SH-SY5Y (cell line): ENCODE measurements around the gene RUNDC3A.

Source experiments
- GATA2 ChIP-seq: IDR thresholded peaks from 2 replicates; pipeline ENCODE4 v1.6.1; 2011; ENCODE audit warnings: mild to moderate bottlenecking, low read depth, low read length
- GATA3 ChIP-seq: IDR thresholded peaks from 2 replicates; pipeline ENCODE4 v1.6.1; 2011; ENCODE audit warnings: low read depth, mild to moderate bottlenecking, low read length, moderate library complexity

GRCh38 chr17:44315760-44316731, 7.6 kb downstream of the RUNDC3A start:
- no peak for TF ChIP-seq GATA2
- TF ChIP-seq GATA3 = no peak
